Mucosa of rectum (tissue), 2 donors: ENCODE results near the gene ATP5F1E.
"Not testable (repeated sequence)": the region's sequence is repeated elsewhere in the genome, so short reads cannot be mapped to it uniquely, and the experiment has no call there.

Source experiments
- H3K27ac ChIP-seq, 2 donors: one replicate each; pipeline ENCODE4 v1.7.0; 2013; ENCODE audit warnings: inconsistent platforms in 2 of 2, low read depth in 2 of 2, low read length in 2 of 2
- H3K27me3 ChIP-seq, 2 donors: one replicate each; pipeline ENCODE4 v1.7.0; 2013; ENCODE audit warnings: low read length in 2 of 2; ENCODE audit not compliant: control insufficient read depth in 2 of 2, insufficient read depth in 2 of 2
- H3K36me3 ChIP-seq, 2 donors: one replicate each; pipeline ENCODE4 v1.7.0; 2013; ENCODE audit warnings: low read length in 2 of 2; ENCODE audit not compliant: control insufficient read depth in 2 of 2, insufficient read depth in 2 of 2
- H3K4me1 ChIP-seq, 2 donors: one replicate each; pipeline ENCODE4 v1.7.0; 2013; ENCODE audit warnings: low read length in 2 of 2, mild to moderate bottlenecking in 1 of 2; ENCODE audit not compliant: control insufficient read depth in 2 of 2, insufficient read depth in 2 of 2
- H3K4me3 ChIP-seq, 2 donors: one replicate each; pipeline ENCODE4 v1.7.0; 2013; ENCODE audit warnings: low read length in 2 of 2
- H3K9ac ChIP-seq, 2 donors: one replicate each; pipeline ENCODE4 v1.7.0; 2013; ENCODE audit warnings: low read length in 2 of 2, low read depth in 1 of 2, mild to moderate bottlenecking in 1 of 2
- H3K9me3 ChIP-seq, 2 donors: one replicate each; pipeline ENCODE4 v1.7.0; 2013; ENCODE audit warnings: low read length in 2 of 2; ENCODE audit not compliant: control insufficient read depth in 2 of 2
- donor health status: healthy.
- donor health status: Normal muscosa, but diverticular disease.

ATP5F1E gene

DNA sequence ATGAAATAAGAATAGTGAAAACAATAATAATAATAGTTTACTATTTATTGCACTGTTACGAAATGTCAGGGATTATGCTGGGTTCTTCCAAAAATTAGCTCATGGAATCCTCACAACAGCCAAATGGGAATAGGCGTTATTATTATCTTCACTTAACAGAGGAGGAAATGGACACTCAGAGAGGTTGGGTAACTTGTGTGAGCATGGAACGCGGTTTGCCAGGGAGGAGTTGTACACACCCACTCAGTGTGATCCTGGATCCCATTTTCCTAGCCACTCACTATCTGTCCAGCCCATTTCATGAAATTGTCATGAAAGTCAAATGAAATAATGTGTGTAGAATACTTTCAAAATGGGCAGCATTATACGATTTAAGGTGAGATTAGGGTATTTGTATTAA is 46.5 kb downstream of the ATP5F1E start:
- H3K36me3 ChIP-seq: peaks cover 34 to 44% of the 10 kb centered on the region in 2 donors
- no peaks in the 10 kb centered on the region for H3K9me3 ChIP-seq

DNA sequence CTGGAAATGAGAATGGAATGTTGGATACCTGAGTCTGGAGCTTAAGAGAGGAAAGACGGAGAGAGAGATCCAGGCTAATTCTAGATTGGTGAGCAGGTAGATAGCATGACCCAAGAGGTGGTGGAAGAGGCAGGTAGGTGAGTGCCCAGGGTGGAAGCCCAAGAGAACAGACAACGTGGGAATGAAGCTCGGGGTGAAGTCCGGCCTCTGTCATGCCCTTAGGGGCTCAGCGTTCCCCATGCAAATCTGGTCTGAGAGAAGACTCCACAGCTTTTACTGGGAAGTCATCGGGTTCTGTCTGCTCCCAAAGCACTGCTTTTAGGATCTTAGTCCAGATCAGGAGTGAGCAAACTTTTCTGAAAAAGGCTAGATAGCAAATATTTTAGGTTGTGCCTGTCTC is 47.4 kb downstream of the ATP5F1E start:
- Histone ChIP-seq H3K9me3 (no peaks in the 10 kb centered on the region), H3K27ac (no peak overlapping the region), H3K4me3 (no peak overlapping the region), H3K36me3 (peaks cover 28 to 36% of the 10 kb centered on the region in 2 donors), H3K4me1 (peaks cover 8 to 14% of the 10 kb centered on the region in 2 donors), H3K27me3 (no peaks in the 10 kb centered on the region), H3K9ac (no peak overlapping the region)

More for the DNA sequence above, 46.5 kb downstream of the ATP5F1E start:
- H3K4me3 ChIP-seq: no peak overlapping the region
- H3K9ac ChIP-seq: no peak overlapping the region
- peaks cover 8 to 14% of the 10 kb centered on the region in 2 donors for H3K4me1 ChIP-seq
- H3K27me3 ChIP-seq: no peaks in the 10 kb centered on the region
- H3K27ac ChIP-seq: no peak overlapping the region

DNA sequence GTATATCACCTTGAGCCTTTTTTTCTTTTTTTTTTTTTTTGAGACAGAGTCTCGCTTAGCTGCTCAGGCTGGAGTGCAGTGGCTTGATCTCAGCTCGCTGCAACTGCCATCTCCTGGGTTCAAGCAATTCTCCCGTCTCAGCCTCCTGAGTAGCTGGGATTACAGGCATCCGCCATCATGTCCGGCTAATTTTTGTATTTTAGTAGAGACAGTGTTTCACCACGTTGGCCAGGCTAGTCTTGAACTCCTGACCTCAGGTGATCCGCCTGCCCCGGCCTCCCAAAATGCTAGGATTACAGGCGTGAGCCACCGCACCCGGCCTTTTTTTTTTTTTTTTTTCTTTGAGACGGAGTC is 49.0 kb downstream of the ATP5F1E start:
- not testable (repeated sequence) for H3K27me3 ChIP-seq, H3K9me3 ChIP-seq, H3K27ac ChIP-seq, H3K9ac ChIP-seq
- peaks cover 8 to 14% of the 10 kb centered on the region in 2 donors for H3K4me1 ChIP-seq
- H3K36me3 ChIP-seq: peaks cover 16 to 21% of the 10 kb centered on the region in 2 donors
- H3K4me3 ChIP-seq: peak overlapping the region in 1 of 2 donors; percentile 83

DNA sequence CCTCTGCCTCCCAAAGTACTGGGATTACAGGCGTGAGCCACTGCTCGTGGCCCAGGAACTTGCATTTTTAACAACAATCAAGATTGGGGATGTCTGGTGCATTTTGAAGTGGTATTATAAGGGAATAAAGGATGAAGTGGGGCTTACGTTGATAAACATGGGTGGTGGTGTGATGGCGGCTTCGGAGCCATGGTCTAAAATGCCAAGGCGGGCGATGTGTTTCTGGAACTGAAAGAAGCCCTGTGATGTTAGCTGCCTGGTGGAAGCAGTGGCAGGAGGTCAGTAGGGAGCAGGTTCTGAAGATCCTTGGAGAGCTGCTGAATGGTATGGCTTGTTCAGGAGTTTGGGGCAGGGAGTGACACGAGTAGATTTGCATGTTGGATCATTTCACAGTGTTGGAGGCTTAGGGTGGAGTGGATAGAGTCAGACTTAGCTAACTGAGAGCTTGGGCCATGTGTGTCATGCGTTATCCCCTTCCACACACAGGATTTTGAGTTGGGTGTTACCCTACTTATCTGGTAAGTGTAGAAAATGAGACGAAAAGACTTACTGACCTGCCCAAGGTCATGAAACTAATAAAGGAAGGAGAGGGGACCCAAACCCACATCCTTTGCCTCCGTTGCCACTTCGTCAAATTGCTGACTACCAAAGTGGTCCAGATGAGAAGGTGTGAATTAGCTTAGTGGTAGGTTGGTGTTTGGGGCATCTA is 49.6 kb downstream of the ATP5F1E start:
- no peaks in the 10 kb centered on the region for H3K27me3 ChIP-seq
- no peaks in the 10 kb centered on the region for H3K9me3 ChIP-seq
- peaks cover 10 to 15% of the 10 kb centered on the region in 2 donors for H3K36me3 ChIP-seq
- H3K27ac ChIP-seq: no peak overlapping the region
- H3K4me1 ChIP-seq: peaks cover 8 to 14% of the 10 kb centered on the region in 2 donors
- no peak overlapping the region for H3K9ac ChIP-seq
- peak overlapping the region; percentile 83 to 91 for H3K4me3 ChIP-seq

DNA sequence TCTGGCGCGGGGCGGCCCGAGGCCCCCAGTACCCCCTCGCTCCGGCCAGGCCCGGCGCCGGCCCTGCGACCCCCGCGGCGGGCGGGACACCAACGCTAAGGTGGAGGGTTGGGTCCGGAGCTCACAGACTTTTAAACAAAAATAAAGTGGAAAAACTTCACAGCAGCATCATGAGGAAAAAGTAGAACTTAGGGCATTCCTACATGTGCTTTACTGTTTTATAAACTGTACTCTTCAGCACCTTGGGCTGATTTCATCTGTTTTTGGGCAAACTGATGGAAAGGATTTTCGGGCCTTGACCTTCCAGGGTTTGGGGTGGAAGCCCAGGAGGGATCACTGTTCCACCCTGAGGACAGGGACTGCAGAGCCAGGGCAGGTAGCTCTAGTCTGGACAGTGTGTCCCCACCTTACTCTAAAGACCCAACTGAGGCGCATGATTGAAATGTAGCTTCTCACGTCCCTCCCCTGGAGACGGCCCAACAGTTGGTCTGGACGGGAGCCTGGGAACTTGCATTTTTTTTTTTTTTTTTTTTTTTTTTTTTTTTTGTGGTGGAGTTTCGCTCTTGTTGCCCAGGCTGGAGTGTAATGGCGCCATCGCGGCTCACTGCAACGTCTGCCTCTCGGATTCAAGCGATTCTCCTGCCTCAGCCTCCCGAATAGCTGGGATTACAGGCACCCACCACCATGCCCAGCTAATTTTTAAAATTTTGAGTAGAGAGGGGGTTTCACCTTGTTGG is 50.3 kb downstream of the ATP5F1E start:
- peak overlapping the region; percentile 71 to 78 for H3K9ac ChIP-seq
- H3K9me3 ChIP-seq: no peaks in the 10 kb centered on the region
- H3K4me3 ChIP-seq: peak overlapping the region; percentile 83 to 91
- peak overlapping the region; percentile 28 to 37 for H3K27ac ChIP-seq
- no peaks in the 10 kb centered on the region for H3K27me3 ChIP-seq
- H3K36me3 ChIP-seq: peaks cover 3 to 8% of the 10 kb centered on the region in 2 donors
- H3K4me1 ChIP-seq: peaks cover 8 to 14% of the 10 kb centered on the region in 2 donors

DNA sequence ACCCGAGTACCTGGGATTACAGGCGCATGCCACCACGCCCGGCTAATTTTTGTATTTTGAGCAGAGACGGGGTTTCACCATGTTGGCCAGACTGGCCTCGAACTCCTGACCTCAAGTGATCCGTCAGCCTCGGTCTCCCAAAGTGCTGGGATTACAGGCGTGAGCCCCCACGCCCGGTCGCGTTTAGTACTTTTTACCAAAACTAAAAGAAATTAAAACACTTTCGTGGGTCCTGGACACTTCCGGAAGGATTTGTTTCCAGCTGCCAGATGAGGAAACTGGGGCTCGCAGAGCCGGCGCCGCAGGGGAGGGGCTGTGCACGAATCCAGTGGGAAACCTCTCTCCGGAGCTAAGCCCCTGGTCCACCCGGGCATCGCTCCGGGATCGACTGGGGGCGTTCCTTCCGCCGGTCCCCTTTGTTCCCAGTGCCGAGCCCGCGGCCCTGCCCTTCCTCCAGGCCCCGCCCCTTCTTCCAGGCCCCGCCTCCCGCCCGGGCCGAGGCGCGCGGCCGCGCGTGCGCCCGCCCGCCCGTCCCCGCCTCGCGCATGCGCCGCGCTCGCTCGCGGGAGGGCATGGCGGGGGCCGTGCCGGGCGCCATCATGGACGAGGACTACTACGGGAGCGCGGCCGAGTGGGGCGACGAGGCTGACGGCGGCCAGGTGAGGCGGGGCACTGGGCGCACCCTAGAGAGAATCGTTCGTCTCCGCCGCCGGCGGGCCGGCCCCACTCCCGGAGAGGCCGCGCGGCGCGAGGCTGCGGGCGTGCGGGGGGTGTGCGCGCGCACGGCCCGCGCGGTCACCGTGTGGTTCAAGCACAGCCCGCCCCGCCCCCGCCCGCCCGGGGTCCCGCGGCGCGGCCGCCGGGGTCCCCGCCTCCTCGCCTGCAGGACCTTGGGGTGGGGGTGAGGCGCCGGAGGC is 51.2 kb downstream of the ATP5F1E start, which contains the start of gene NELFCD:
Gene NELFCD (plus strand): TSS at position 546 of the 917 bp plus-strand sequence. CDS start 54 bp downstream, at position 600.
- Histone ChIP-seq H3K9ac (peak within 1 kb of the TSS; percentile 74 to 79), H3K9me3 (no peaks in the 10 kb centered on the region), H3K36me3 (peaks cover 0 to 4% of the 10 kb centered on the region in 2 donors), H3K27ac (peak within 1 kb of the TSS; percentile 78), H3K4me3 (peak within 1 kb of the TSS; percentile 83 to 91), H3K4me1 (peaks cover 8 to 14% of the 10 kb centered on the region in 2 donors), H3K27me3 (no peaks in the 10 kb centered on the region)

DNA sequence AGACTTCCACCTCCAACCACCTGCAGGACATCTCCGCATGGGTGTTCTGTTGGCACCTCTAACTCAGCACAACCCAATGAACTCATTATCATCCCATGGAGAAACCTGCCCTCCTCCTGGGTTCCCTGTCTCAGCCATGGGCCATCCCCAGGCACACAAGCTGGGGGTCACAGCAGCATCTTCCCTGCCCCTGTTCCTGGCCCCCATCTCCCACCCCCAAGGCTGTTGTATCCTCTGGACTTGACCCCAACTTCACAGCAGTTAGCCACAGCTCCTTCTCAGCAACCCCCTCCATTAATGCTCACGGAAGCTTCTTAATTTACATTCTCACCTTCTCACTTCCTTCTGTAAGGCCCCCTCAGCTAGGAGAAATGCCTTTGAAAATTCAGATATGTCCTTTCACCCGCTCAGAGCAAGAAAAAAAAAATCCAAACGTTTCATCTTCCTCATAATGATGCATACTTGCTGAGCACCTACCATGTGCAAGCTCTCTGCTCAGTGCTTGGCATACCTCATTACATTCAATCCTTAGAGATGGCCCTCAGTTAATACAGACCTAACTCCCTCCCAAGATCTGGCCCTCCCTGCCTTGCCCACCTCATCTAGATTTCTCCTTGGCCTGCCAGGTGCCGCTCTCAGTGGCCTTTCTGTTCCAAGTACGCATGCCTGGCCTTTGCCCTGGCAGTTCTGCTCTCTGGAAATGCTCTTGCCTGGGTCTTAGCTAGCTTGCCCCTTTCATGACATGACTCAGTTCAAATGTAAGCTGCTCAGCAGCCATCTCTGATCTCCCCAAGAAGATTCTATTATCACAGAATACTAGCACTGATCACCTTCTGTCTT is 53.6 kb downstream of the ATP5F1E start:
- no peak overlapping the region for H3K9ac ChIP-seq
- no peaks in the 10 kb centered on the region for H3K9me3 ChIP-seq
- peaks cover 8% of the 10 kb centered on the region in 2 donors for H3K4me1 ChIP-seq
- H3K27ac ChIP-seq: no peak overlapping the region
- H3K36me3 ChIP-seq: no peaks in the 10 kb centered on the region
- no peak overlapping the region for H3K4me3 ChIP-seq
- H3K27me3 ChIP-seq: no peaks in the 10 kb centered on the region

DNA sequence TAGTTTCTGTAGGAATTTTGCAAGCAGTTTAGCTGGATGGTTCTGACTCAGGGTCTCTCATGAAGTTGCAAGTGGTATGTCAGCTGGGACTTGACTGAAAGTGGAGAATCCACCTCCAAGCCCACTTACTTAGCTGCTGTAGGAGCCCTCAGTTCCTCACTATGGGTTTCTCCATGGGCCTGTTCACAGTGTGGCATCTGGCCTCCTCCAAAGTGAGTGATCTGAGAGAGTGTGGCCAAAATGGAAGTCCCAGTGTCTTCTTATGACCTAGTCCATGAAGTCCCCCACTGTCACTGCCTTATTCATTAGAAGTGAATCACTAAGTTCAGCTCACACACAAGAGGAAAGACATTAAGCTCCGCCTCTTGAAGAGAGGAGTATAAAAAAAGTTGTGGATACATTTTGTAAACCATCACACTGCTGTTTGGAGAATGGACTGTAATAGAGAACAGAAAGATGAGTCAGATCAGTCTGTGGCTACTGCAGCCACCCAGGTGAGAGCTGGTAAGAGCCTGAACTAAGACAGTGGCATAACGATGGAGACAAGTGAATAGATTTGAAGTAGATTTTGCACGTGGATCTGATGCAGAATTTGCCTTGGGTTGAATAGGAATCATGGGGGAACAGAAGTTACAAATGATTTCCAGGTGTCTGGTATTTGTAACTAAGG is 55.9 kb downstream of the ATP5F1E start:
- no peaks in the 10 kb centered on the region for H3K9me3 ChIP-seq
- H3K4me1 ChIP-seq: no peaks in the 10 kb centered on the region
- no peak overlapping the region for H3K4me3 ChIP-seq
- no peak overlapping the region for H3K9ac ChIP-seq
- H3K36me3 ChIP-seq: no peaks in the 10 kb centered on the region
- H3K27ac ChIP-seq: no peak overlapping the region
- no peaks in the 10 kb centered on the region for H3K27me3 ChIP-seq
